GM12865 (cell line): ENCODE data around the gene AQP12A.
A peak's percentile ranks its signal among the peaks of the same experiment; 100 is the strongest.

Source experiments
- DNase-seq: peaks from one replicate; pipeline ENCODE4 v3.0.0; 2010; ENCODE audit warnings: low read depth
- H3K4me3 ChIP-seq: 2 replicates; pipeline ENCODE4 v1.5.1; 2011; ENCODE audit warnings: mild to moderate bottlenecking, low read depth, low read length, control low read depth
- CTCF ChIP-seq: IDR thresholded peaks from 2 replicates; pipeline ENCODE4 v1.5.1; 2011; ENCODE audit warnings: low read length, control low read depth, low read depth, inconsistent platforms; ENCODE audit not compliant: insufficient read depth; ENCODE audit errors: missing control alignments

Gene AQP12A

GRCh38 chr2:240732184-240732583 is 40.5 kb downstream of the AQP12A start:
- TF ChIP-seq CTCF = no peak
- H3K4me3 ChIP-seq = no peak overlapping the region
- no peak for DNase-seq

DNA sequence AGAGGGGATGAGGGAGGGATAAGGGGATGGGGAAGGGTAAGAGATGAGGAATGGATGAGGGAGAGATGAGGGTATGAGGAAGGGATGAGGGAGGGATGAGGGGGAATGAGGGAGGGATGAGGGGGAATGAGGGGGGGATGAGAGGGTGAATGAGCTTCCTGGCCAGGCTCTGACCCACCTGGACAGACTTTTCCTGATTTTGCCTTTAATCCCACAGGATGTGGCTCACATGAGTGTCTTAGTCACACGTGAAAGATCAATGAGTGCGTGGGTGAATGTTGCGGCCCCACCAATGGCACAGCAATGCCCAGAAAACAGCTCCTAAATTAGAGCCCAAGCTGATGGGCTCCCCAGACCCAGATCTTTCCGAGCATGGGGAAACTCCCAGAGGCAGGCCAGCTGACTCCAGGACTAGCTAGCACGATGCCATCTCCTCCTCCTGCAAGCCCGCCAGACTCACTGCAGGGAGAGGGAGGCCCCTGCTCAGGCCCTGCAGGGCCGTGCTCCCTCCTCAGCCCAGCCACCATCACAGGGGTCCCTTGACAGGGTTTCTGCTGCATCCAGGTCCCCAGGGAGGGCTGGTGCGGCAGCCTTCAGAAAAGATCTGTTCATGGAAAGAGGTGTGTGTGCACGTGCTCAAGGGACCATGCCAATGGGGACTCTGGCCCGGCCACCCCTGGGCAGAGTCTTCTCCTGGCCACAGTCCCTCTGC is 41.4 kb downstream of the AQP12A start:
- no peak overlapping the region for H3K4me3 ChIP-seq
- TF ChIP-seq CTCF = no peak
- no peak for DNase-seq

DNA sequence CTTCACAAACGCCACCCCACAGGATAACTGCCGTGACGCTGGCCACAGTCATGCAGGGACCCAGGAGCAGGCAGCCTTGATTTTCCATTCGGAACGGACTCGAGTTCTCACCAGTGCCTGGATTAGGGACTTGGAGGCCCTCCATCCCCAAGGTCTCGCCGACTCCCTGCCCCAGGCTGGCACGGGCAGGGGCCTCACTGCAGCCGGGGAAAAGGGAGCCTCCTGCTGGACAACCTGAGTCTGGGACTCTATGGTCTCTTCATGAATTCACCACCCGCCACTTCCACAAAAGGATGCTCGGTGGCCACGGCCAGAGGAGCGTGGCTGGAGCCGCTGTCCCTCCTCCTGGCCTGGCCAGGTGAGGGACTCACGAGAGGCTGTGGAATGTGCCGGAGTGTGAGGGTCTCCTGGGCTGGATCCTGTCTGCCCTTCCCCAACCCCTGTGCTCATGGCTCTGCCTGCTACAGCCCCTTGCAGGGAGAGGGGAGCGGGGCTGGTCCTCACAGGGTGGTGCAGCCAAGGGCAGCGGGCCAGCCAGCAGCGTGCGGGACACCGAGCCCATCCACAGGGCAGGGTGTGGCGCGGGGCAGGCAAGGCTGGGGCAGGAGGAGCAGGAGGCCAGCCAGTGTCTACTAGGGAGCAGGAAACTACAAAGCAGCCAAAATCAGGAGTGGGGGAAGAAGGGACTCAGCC is 42.3 kb downstream of the AQP12A start:
- H3K4me3 ChIP-seq = no peak overlapping the region
- peak; percentile 15 for TF ChIP-seq CTCF
- peak; percentile 26 for DNase-seq

GRCh38 chr2:240734756-240735155 is 43.1 kb downstream of the AQP12A start:
- no peak for DNase-seq
- H3K4me3 ChIP-seq = no peak overlapping the region
- no peak for TF ChIP-seq CTCF

- DNase-seq = no peak
- H3K4me3 ChIP-seq = no peak overlapping the region
- no peak for TF ChIP-seq CTCF
Measured at GRCh38 chr2:240735476-240735875, 43.8 kb downstream of the AQP12A start.

- no peak for TF ChIP-seq CTCF
- no peak for DNase-seq
Measured at GRCh38 chr2:240736281-240737250, 44.9 kb downstream of the AQP12A start.

More at GRCh38 chr2:240736281-240737250, 44.9 kb downstream of the AQP12A start:
- H3K4me3 ChIP-seq = no peak overlapping the region
